Stimulated activated CD8-positive, alpha-beta memory T cell treated with anti-CD3 and anti-CD28 coated beads, Interleukin-7, amount 100 ng/mL, for 1 hour (primary cell): ENCODE data around the gene RAB10.
"Not testable (repeated sequence)": the region's sequence is repeated elsewhere in the genome, so short reads cannot be mapped to it uniquely, and the experiment has no call there.

Experiments
- DNase-seq, 2 donors: peaks; one replicate each; pipeline ENCODE4 v3.0.0-alpha.2; 2020; ENCODE audit warnings: low read depth in 2 of 2

Gene RAB10

GRCh38 chr2:26088931-26089330, 55.0 kb downstream of the RAB10 start:
- not testable (repeated sequence) for DNase-seq

DNA sequence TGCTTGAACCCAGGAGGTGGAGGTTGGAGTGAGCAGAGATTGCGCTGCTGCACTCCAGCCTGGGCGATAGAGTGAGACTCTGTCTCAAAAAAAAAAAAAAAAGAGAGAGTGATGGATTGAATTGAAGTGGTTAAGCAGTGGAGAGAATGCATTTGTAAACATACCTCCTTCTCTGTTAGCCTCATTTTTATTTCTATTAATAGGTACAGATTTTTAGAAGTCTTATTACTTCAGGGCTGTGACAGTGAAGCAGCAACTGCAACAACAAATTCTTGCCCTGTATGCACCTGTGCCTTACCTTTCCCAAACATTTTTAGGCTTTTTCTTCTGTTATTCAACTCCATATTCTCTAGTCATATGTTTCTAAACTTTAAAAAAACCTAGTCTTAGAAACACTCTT, 55.5 kb downstream of the RAB10 start:
- no peak for DNase-seq

- no peak for DNase-seq
Observed at GRCh38 chr2:26095758-26096157, 61.9 kb downstream of the RAB10 start.

- no peak for DNase-seq
Observed at GRCh38 chr2:26099933-26100332, 66.0 kb downstream of the RAB10 start.

DNA sequence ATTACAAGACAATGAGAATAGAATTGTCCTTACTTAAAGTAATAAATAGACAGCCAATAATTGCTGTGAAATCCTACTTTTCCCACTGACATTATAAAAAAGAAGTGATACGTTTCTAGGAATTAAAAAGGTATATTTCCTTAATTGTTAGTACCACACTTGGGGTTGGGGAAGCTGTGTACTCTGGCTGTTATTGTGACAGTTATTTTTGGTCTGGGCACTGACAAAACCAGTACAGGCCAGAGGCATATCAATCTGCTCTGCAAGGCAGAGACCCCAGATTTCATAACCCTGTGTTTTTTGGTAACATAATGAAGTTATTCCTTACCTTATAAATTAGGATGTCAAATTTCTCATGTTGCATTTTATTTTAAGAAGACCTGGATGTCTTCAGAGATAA, 66.5 kb downstream of the RAB10 start:
- no peak for DNase-seq

GRCh38 chr2:26103752-26104151, 69.9 kb downstream of the RAB10 start:
- DNase-seq = no peak

GRCh38 chr2:26108701-26109100, 74.8 kb downstream of the RAB10 start:
- DNase-seq = not testable (repeated sequence)

DNA sequence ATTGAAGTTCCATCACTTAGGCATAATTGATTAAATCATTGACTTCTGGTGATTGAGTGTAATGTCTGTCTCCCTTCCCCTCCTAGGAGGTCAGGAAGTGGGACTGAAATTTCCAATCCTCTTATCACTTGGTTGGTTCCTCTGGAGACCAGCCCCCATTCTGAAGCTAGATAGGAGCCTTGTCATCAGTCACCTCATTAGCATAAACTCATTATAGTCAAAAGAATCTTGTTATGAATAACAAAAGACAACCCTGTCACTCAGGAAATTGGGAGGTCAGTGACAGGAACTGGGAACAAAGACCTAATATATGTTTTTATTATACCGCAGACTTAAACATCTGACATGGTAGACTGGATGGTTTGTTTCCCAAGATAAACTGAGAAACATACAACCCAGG, 78.3 kb downstream of the RAB10 start:
- no peak for DNase-seq

DNA sequence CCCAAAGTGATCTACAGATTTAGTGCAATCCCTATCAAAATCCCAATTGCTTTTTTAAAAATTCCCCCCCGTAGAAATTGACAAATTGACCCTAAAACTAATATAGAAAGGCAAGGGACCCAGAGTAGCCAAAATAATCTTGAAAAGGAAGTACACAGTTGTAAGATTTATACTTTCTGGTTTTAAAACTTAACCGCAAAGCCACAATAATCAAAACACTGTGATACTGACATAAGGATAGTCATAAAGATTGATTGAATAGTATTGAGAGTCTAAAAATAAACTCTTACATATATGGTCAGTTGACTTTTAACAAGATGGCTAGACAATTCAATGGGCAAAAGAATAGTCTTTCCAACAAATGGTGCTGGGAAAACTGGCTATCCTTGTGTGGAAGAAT, 80.3 kb downstream of the RAB10 start:
- DNase-seq = no peak

DNA sequence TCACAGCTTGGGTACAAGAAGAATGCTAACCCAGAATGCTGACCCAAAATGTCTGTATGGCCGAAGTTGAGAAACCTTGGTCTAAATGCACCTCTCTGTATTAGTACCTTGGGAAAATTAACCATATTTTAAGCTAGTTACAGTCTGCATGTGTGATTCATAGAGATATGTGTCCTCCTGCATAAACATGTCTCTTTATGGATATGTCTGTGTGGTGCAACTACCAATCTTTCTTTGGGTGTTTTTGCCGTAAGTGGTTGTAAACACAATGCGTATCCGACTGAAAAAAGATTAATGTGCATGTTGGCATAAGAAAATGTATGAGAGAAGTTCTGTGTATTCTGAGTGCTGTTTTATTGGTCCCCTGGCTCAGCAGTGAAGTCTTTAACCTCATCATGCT, 84.8 kb downstream of the RAB10 start:
- DNase-seq = no peak

DNA sequence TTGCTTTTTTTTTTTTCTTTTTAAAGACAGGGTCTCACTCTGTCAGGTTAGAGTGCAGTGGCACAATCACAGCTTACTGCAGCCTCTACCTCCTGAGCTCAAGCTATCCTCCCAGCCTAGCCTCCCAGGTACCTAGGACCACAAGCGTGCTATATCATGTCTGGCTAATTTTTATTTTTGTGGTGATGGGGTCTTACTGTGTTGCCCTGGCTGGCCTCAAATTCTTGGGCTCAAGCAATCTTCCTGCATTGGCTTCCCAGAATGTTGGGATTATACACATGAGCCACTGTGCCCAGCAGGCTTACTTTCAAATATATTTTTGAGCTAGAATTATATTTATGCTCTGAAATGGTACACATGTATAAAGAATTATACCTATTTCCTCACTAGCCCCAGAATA, 85.6 kb downstream of the RAB10 start:
- no peak for DNase-seq

GRCh38 chr2:26122630-26123029, 88.7 kb downstream of the RAB10 start:
- no peak for DNase-seq

DNA sequence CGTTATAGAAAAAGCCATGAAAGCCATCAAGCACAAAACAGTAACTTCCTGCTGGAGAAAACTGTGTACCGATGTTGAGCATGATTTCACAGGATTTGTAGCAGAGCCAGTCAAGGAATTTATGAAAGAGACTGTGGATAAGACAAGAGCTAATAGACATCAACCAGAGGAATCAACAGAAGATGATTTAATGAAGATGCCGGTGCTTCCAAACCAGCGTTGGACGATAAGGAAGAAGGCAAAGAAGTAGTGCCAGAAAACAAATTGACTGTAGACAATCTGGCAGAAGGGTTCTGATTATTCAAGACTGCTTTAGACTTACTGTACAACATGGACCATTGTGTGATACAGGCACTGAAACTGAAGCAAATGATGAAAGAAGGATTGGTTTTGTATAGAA, 89.5 kb downstream of the RAB10 start:
- no peak for DNase-seq

GRCh38 chr2:26126074-26126473, 92.2 kb downstream of the RAB10 start:
- DNase-seq = no peak

DNA sequence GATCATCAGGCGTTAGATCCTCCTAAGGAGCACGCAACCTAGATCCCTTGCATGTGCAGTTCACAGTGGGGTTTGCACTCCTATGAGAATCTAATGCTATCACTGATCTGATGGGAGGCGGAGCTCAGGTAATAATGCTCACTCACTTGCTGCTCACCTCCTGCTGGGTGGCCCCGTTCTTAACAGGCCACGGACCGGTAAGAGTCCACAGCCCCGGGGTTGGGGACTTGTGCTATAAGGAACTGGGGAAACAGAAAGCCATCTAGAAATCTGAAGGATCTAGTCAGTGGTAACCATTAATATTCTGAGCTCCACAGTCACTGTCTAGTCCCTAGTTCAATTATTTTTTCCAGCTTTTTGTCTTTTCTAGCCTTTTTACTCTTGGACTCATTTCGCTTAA, 94.3 kb downstream of the RAB10 start:
- DNase-seq = no peak

GRCh38 chr2:26130763-26131162, 96.9 kb downstream of the RAB10 start:
- DNase-seq = no peak

- no peak for DNase-seq
Observed at GRCh38 chr2:26136451-26136850, 102.6 kb downstream of the RAB10 start.

GRCh38 chr2:26139269-26140183, 105.6 kb downstream of the RAB10 start:
- DNase-seq = no peak

DNA sequence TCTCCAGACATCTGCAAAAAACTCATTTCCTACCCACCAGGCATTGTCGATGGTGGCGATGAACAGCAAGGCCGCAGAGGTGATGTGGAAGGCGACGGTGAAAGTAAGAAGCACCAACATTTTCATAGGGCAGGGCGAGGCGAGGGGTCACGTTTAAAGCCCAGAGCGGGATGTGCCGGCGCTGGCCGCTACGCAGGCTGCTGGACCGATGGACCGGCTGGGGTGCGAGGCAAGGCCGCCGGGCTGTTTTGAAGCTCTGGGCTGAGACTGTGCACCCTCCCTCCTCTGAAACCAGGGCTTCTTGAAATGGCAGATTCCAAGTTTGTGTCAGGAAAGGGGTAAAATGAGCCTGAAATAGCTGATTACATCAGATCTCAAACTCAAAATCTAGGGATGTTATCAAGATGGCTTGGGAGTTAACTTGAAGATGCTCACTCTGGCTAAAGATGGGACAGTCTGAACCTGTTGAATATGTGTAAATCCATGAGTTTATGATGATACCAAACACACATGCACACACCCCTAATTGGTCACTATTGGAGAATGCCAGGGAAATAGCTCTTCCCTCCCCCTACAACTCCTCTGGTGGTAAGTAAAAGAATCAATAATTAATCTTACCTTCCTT, 107.4 kb downstream of the RAB10 start:
- DNase-seq = no peak

DNA sequence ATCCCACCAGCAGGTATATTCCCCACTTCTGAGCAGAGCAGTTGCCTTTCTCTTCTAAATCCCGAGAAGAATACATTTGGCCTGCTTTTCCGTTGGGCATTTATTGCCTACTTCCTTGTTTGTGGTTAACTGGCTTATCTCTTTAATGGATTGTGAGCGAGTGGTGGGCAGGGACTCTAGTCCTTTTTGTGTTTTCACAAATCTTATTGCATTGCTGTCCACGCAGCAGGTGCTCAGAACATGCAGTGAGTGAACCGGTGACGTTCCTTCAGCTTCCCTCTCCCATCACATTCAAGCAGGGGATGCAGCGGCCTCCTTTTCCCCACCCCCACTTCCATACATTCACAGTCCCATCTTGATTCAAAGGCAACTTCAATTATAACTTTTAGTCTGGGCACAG, 110.1 kb downstream of the RAB10 start:
- DNase-seq = no peak

GRCh38 chr2:26144953-26145680, 111.2 kb downstream of the RAB10 start:
- peak; percentile 13 for DNase-seq

- no peak for DNase-seq
Observed at GRCh38 chr2:26148501-26148900, 114.6 kb downstream of the RAB10 start.

- no peak for DNase-seq
Observed at GRCh38 chr2:26150243-26150642, 116.4 kb downstream of the RAB10 start.
